Measurements from ENCODE around the gene UNC13B. TPM values are rescaled to one million over a fixed set of nuclear protein-coding genes. Genes with fewer than 3 reads are reported as not detected.

UNC13B gene
- total and polyA plus RNA-seq, 2 of the 13 experiments (the other 11 are each of a cell fraction or from before 2014, with no cell fraction given) = 14.0 to 18.3 TPM

DNA sequence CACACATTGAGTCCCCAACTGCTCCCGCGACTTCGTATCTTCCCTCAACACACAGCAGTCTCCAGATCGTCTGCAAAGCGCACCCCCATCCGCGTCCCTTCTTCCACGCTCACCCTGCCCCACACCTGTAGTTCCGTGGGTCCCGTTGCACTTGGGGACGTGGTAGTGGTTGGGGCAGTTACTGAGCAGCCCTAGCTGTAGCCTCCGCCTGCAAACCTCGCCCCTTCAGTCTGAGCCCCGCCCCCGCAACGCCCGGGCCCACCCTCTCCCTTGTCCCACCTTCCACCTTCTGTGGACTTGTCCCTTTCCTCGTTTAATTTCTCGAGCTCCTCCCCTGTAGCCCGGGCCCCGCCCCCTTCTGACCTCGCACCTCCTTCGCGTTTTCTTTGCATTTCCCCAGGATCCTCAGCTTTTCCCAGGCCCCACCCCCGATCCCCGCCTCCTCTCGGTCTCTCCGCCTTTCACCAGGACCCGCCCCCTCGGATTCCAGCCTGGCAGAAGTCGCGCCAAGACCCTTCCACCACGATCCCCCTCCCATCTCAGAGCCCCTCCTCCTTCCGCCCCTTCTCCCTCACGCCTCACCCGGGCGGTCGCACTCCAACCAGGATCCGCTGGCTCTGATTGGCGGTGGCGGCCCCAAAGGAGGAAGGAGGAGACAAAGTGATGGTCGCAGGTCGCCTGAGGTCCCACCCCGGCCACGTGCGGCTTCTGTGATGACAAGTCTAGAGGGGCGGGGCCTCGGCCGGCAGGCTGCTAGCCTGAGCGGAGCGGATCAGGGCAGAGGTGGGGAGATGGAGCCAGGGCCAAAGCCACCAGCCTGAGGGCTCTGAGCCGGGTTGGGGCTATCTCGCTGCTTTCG is 45.9 kb upstream of the UNC13B start, which contains the start of gene ATOSB (continued):
- peak; percentile 74; the same call in 1 of the 2 replicates for TF ChIP-seq THRA (CRISPR knock-in tag; IDR thresholded peaks at IDR 0.05; ENCODE audit: borderline replicate concordance)
- TF ChIP-seq TOE1 (CRISPR knock-in tag; IDR thresholded peaks at IDR 0.05) = no peak
- TF ChIP-seq TBX2 (CRISPR knock-in tag; IDR thresholded peaks at IDR 0.05; ENCODE audit: borderline replicate concordance) = peak; percentile 72
- TF ChIP-seq MYC (CRISPR knock-in tag; IDR thresholded peaks at IDR 0.05; ENCODE audit: borderline replicate concordance) = peak; percentile 46; the same call in 1 of the 2 replicates
- 0 out of 2 replicates have a peak, but pooled peaks have one; percentile 0 for TF ChIP-seq KAT8 (CRISPR knock-in tag; IDR thresholded peaks at IDR 0.05)
- peak; percentile 81 for TF ChIP-seq HDAC1 (CRISPR knock-in tag; IDR thresholded peaks at IDR 0.05)
- no peak for TF ChIP-seq SNAPC4 (CRISPR knock-in tag; IDR thresholded peaks at IDR 0.05)
- TF ChIP-seq, protein P1, sequence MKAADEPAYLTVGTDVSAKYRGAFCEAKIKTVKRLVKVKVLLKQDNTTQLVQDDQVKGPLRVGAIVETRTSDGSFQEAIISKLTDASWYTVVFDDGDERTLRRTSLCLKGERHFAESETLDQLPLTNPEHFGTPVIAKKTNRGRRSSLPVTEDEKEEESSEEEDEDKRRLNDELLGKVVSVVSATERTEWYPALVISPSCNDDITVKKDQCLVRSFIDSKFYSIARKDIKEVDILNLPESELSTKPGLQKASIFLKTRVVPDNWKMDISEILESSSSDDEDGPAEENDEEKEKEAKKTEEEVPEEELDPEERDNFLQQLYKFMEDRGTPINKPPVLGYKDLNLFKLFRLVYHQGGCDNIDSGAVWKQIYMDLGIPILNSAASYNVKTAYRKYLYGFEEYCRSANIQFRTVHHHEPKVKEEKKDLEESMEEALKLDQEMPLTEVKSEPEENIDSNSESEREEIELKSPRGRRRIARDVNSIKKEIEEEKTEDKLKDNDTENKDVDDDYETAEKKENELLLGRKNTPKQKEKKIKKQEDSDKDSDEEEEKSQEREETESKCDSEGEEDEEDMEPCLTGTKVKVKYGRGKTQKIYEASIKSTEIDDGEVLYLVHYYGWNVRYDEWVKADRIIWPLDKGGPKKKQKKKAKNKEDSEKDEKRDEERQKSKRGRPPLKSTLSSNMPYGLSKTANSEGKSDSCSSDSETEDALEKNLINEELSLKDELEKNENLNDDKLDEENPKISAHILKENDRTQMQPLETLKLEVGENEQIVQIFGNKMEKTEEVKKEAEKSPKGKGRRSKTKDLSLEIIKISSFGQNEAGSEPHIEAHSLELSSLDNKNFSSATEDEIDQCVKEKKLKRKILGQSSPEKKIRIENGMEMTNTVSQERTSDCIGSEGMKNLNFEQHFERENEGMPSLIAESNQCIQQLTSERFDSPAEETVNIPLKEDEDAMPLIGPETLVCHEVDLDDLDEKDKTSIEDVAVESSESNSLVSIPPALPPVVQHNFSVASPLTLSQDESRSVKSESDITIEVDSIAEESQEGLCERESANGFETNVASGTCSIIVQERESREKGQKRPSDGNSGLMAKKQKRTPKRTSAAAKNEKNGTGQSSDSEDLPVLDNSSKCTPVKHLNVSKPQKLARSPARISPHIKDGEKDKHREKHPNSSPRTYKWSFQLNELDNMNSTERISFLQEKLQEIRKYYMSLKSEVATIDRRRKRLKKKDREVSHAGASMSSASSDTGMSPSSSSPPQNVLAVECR (CRISPR knock-in tag; IDR thresholded peaks at IDR 0.05; ENCODE audit: borderline replicate concordance) = peak; percentile 68; the same call in 1 of the 2 replicates
- TF ChIP-seq HOXA9 (CRISPR knock-in tag; IDR thresholded peaks at IDR 0.05; ENCODE audit: borderline replicate concordance) = no peak
- TF ChIP-seq REPIN1 (CRISPR knock-in tag; IDR thresholded peaks at IDR 0.05; ENCODE audit: borderline replicate concordance, low read depth) = 0 out of 2 replicates have a peak, but pooled peaks have one; percentile 29
- TF ChIP-seq, protein P2, sequence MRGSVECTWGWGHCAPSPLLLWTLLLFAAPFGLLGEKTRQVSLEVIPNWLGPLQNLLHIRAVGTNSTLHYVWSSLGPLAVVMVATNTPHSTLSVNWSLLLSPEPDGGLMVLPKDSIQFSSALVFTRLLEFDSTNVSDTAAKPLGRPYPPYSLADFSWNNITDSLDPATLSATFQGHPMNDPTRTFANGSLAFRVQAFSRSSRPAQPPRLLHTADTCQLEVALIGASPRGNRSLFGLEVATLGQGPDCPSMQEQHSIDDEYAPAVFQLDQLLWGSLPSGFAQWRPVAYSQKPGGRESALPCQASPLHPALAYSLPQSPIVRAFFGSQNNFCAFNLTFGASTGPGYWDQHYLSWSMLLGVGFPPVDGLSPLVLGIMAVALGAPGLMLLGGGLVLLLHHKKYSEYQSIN (CRISPR knock-in tag; IDR thresholded peaks at IDR 0.05; ENCODE audit: borderline replicate concordance) = no peak
- no peak for TF ChIP-seq U2AF2 (IDR thresholded peaks at IDR 0.05; ENCODE audit: low read depth, low read length)
- TF ChIP-seq ZNF124 (CRISPR knock-in tag; IDR thresholded peaks at IDR 0.05) = no peak
- TF ChIP-seq SOX6 (IDR thresholded peaks at IDR 0.05) = no peak
- peak; percentile 22; the same call in 1 of the 2 replicates for TF ChIP-seq SOX6 (CRISPR knock-in tag; IDR thresholded peaks at IDR 0.05)
- TF ChIP-seq FLYWCH1 (CRISPR knock-in tag; IDR thresholded peaks at IDR 0.05) = 0 out of 2 replicates have a peak, but pooled peaks have one; percentile 29
